Gastroesophageal sphincter (tissue), 4 donors: ENCODE results near the gene C14orf180. TPM values are rescaled to one million over a fixed set of nuclear protein-coding genes. Genes with fewer than 3 reads are reported as not detected.

Experiments
- ATAC-seq: fragments of 150-250 bp; one replicate; pipeline ENCODE4 v1.9.1; 2016; ENCODE audit warnings: mild to moderate bottlenecking, moderate library complexity
- H3K27ac ChIP-seq, 4 donors: fragments of 200-600 bp; sonication (generic) in 3 of 4; 1 replicate in 3 of 4; 2 replicates in 1 of 4; pipeline ENCODE4 v1.5.1; 2016 to 2019
- H3K27me3 ChIP-seq: fragments of 200-600 bp; sonication (generic); one replicate; pipeline ENCODE4 v1.5.1; 2019
- H3K36me3 ChIP-seq, 2 donors: fragments of 200-600 bp; sonication (generic); one replicate each; pipeline ENCODE4 v1.5.1; 2019; ENCODE audit warnings: control low read depth in 1 of 2
- H3K4me1 ChIP-seq, 3 donors: fragments of 200-600 bp; sonication (generic); 1 replicate in 2 of 3; 2 replicates in 1 of 3; pipeline ENCODE4 v1.5.1; 2016 to 2019; ENCODE audit warnings: control low read depth in 2 of 3
- H3K4me3 ChIP-seq, 2 donors: fragments of 200-600 bp; sonication (generic); one replicate each; pipeline ENCODE4 v1.5.1; 2019; ENCODE audit warnings: mild to moderate bottlenecking in 1 of 2, moderate library complexity in 1 of 2
- H3K9me3 ChIP-seq, 3 donors: fragments of 200-600 bp; sonication (generic); one replicate each; pipeline ENCODE4 v1.5.1; 2017 to 2019; ENCODE audit warnings: control low read depth in 2 of 3
- CTCF ChIP-seq, 4 experiments: fragments of 200-600 bp in 2 of 4; fragments of 450-650 bp in 2 of 4; sonication (generic) in 1 of 4; IDR thresholded peaks; one replicate each; pipeline ENCODE4 v1.5.1; 2017 to 2019; ENCODE audit warnings: antibody characterized with exemption in 4 of 4, mild to moderate bottlenecking in 2 of 4, moderate library complexity in 2 of 4
- EP300 ChIP-seq: sonication (generic); formaldehyde crosslinking; IDR thresholded peaks from one replicate; pipeline ENCODE4 v1.6.1; 2017; ENCODE audit warnings: antibody characterized with exemption, mild to moderate bottlenecking
- POLR2A ChIP-seq, 2 donors: fragments of 450-650 bp; IDR thresholded peaks; one replicate each; pipeline ENCODE4 v1.6.1; 2017; ENCODE audit warnings: antibody characterized with exemption in 2 of 2, mild to moderate bottlenecking in 2 of 2, moderate library complexity in 1 of 2
- POLR2AphosphoS5 ChIP-seq: sonication (generic); formaldehyde crosslinking; IDR thresholded peaks from one replicate; pipeline ENCODE4 v1.6.1; 2017; ENCODE audit warnings: antibody characterized with exemption
- WGBS, 2 donors: methylation state at CpG; one replicate each; pipeline ENCODE4 v1.1.5; 2018; ENCODE audit warnings: low coverage in 1 of 2; 5-methylcytosine and 5-hydroxymethylcytosine counted together
- total RNA-seq, 4 donors: library from RNA; depleted of rRNA; stranded (reverse); fragments of >200 nt; gene quantifications; one replicate each; pipeline ENCODE4 v1.1.0, GENCODE V29; 2016

C14orf180 gene
- total RNA-seq, 4 donors from 2014 or later = 0.54 to 0.78 TPM; not detected in 2

GRCh38 chr14:104550340-104550860 is 29.2 kb upstream of the C14orf180 start:
- WGBS, 2 donors = 73 to 96% methylated on average over 5 to 6 of the region's 13 CpGs
- Histone ChIP-seq H3K9me3 (no peaks in the 10 kb centered on the region), H3K4me3 (no peak overlapping the region), H3K27me3 (peaks cover 96% of the 10 kb centered on the region), H3K27ac (no peak overlapping the region), H3K36me3 (no peaks in the 10 kb centered on the region), H3K4me1 (peaks cover 0 to 8% (median 0%) of the 10 kb centered on the region in 3 donors)
- no peak for TF ChIP-seq POLR2AphosphoS5
- TF ChIP-seq CTCF (IDR thresholded peaks at IDR 0.05) = no peak
- TF ChIP-seq EP300 = no peak
- no peak for TF ChIP-seq POLR2A (IDR thresholded peaks at IDR 0.05)
- no peak for ATAC-seq

- TF ChIP-seq EP300 = no peak
- ATAC-seq = no peak
- 50 to 61% methylated on average over 8 to 10 of the region's 24 CpGs for WGBS, 2 donors
- Histone ChIP-seq H3K4me3 (no peak overlapping the region), H3K9me3 (no peaks in the 10 kb centered on the region), H3K4me1 (peaks cover 0 to 3% (median 0%) of the 10 kb centered on the region in 3 donors), H3K36me3 (no peaks in the 10 kb centered on the region), H3K27me3 (peaks cover 96% of the 10 kb centered on the region), H3K27ac (no peak overlapping the region)
These were observed 28.5 kb upstream of the C14orf180 start for GRCh38 chr14:104550861-104551728.

GRCh38 chr14:104551851-104552737 is 27.5 kb upstream of the C14orf180 start:
- Histone ChIP-seq H3K4me1 (no peaks in the 10 kb centered on the region), H3K27ac (no peak overlapping the region), H3K27me3 (peaks cover 96% of the 10 kb centered on the region), H3K4me3 (no peak overlapping the region), H3K9me3 (no peaks in the 10 kb centered on the region), H3K36me3 (no peaks in the 10 kb centered on the region)
- TF ChIP-seq CTCF (IDR thresholded peaks at IDR 0.05) = no peak
- no peak for TF ChIP-seq EP300
- no peak for TF ChIP-seq POLR2AphosphoS5
- TF ChIP-seq POLR2A (IDR thresholded peaks at IDR 0.05) = no peak
- WGBS, 2 donors = 91% methylated on average over 12 of the region's 33 CpGs; no CpG with 5 or more reads in 1 of the 2 donors
- no peak for ATAC-seq

- WGBS, 2 donors = 67 to 70% methylated on average over 2 to 3 of the region's 9 CpGs
- TF ChIP-seq EP300 (no peak), POLR2AphosphoS5 (no peak), CTCF (IDR thresholded peaks at IDR 0.05) (no peak), POLR2A (IDR thresholded peaks at IDR 0.05) (no peak)
- no peak overlapping the region for H3K27ac ChIP-seq
- H3K36me3 ChIP-seq = no peaks in the 10 kb centered on the region
- H3K4me3 ChIP-seq = no peak overlapping the region
- H3K4me1 ChIP-seq = no peaks in the 10 kb centered on the region
- peaks cover 96% of the 10 kb centered on the region for H3K27me3 ChIP-seq
- H3K9me3 ChIP-seq = no peaks in the 10 kb centered on the region
- ATAC-seq = no peak
These were observed 26.8 kb upstream of the C14orf180 start for GRCh38 chr14:104552738-104553125.
